ENCODE data around the gene CDH12.

DNA sequence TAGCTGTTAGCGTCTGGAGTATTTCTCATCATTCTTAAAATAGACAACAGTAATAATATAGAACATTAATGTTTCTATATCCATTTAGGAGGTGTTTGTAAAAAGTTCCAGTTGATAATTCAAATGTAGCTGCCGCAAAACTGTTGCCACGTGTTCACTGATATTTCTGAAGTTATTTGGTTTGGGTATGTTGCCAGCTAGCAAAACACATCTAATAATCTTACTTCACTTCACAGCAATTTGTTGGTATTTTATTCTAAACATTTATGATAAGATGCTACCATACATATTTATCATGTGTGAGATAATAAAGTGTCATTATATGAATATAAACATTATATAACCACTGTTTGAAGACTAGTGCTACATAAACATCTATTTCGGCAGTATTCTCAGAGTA is 101.6 kb downstream of the CDH12 start:
- no peak for TF ChIP-seq POLR2AphosphoS5 (IDR thresholded peaks at IDR 0.05; ENCODE audit: low read depth, low read length)
- TF ChIP-seq TAF1 (IDR thresholded peaks at IDR 0.05; ENCODE audit: borderline replicate concordance, insufficient read depth, low read length), result no peak

Data from PFSK-1 (cell line).